WERI-Rb-1 (cell line): ENCODE measurements around the gene MEOX2.
A peak's percentile ranks its signal among the peaks of the same experiment; 100 is the strongest.

Source experiments
- DNase-seq: peaks from one replicate; pipeline ENCODE4 v3.0.0-alpha.2; 2020
- H3K27ac ChIP-seq: fragments of 250-450 bp; sonication (Bioruptor Pico); 2 replicates; pipeline ENCODE4 v1.5.1; 2020; ENCODE audit warnings: mild to moderate bottlenecking, moderate library complexity
- H3K27me3 ChIP-seq: fragments of 250-450 bp; sonication (Bioruptor Pico); 2 replicates; pipeline ENCODE4 v1.5.1; 2021; ENCODE audit warnings: mild to moderate bottlenecking, low read depth, moderate library complexity; ENCODE audit not compliant: insufficient read depth, severe bottlenecking
- H3K36me3 ChIP-seq: fragments of 250-450 bp; sonication (Bioruptor Pico); 2 replicates; pipeline ENCODE4 v1.5.1; 2020; ENCODE audit warnings: mild to moderate bottlenecking, moderate library complexity
- H3K4me3 ChIP-seq: 2 replicates; pipeline ENCODE4 v1.5.1; 2011; ENCODE audit warnings: low read depth, mild to moderate bottlenecking, control low read depth, low read length
- H3K9me3 ChIP-seq: fragments of 250-450 bp; sonication (Bioruptor Pico); 2 replicates; pipeline ENCODE4 v1.5.1; 2021; ENCODE audit warnings: mild to moderate bottlenecking, moderate library complexity; ENCODE audit not compliant: severe bottlenecking
- TF ChIP-seq, protein P1 (sequence below): IDR thresholded peaks from 2 replicates; pipeline ENCODE4 v1.5.1; 2011; ENCODE audit warnings: low read depth, mild to moderate bottlenecking, control low read depth, inconsistent platforms, low read length

Gene MEOX2

DNA sequence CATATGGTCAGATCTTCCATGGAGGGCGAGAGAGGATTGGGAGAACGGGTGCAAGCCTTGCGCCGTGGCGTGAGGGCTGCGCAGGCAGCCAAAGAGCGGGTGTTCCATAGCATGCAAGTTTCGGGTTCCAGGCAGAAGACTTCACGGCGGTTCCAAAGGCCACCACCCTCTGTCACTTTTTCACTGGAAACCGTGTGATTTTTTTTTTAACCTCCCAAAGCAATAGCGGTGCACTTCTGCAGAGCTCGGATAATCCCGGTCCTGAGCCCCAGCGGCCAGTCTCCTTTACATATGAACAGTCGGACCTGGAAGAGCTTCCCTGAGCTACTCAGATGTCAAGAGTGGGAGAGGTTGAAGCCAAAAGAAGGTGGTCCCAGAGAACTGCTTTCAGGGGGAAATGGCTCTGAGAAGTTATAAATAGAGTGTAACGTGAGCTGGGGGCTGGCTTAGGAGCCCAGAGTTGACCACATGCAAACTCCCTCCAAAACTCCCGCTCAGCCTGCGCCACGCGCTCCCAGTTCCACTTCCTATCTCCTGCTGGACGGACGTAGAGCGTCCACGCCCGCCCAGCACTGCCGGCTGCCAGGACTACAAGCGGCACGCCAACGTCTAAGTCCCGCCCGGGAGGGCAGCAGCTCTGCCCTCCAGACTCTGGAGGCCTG lies at the start of gene MEOX2:
Gene MEOX2, minus strand, starts transcription at position 389 of the 662 bp plus-strand sequence. Its CDS starts 281 bp downstream, at position 108.
- Histone ChIP-seq H3K36me3 (no peaks in the 10 kb centered on the region), H3K4me3 (peak within 1 kb of the TSS; percentile 47), H3K27me3 (peaks cover 24% of the 10 kb centered on the region), H3K27ac (no peak within 1 kb of the TSS), H3K9me3 (no peaks in the 10 kb centered on the region)
- DNase-seq: peak; percentile 37
- TF ChIP-seq, protein P1, sequence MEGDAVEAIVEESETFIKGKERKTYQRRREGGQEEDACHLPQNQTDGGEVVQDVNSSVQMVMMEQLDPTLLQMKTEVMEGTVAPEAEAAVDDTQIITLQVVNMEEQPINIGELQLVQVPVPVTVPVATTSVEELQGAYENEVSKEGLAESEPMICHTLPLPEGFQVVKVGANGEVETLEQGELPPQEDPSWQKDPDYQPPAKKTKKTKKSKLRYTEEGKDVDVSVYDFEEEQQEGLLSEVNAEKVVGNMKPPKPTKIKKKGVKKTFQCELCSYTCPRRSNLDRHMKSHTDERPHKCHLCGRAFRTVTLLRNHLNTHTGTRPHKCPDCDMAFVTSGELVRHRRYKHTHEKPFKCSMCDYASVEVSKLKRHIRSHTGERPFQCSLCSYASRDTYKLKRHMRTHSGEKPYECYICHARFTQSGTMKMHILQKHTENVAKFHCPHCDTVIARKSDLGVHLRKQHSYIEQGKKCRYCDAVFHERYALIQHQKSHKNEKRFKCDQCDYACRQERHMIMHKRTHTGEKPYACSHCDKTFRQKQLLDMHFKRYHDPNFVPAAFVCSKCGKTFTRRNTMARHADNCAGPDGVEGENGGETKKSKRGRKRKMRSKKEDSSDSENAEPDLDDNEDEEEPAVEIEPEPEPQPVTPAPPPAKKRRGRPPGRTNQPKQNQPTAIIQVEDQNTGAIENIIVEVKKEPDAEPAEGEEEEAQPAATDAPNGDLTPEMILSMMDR: no peak

DNA sequence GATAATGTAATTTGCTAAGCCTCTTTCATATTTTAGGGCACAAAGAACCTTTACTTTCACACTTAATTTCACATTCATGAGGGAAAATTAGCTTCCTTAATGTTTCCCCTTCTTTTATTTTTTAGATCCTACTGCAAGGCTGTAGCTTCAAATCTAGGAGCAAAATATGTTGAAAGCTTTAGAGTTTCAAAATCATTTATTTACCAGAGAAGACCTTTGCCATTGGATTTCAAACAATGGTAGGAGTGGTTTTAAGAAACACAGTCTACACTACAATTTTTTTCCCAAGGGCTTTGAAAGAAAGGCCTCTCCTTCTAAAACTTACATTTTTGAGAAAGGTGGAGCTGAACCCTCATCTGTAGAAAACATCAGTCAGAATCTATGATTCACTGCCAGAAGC lies 43.3 kb upstream of the MEOX2 start:
- DNase-seq: no peak
- Histone ChIP-seq H3K9me3 (no peaks in the 10 kb centered on the region), H3K4me3 (no peak overlapping the region), H3K36me3 (no peaks in the 10 kb centered on the region), H3K27ac (no peak overlapping the region), H3K27me3 (no peaks in the 10 kb centered on the region)
- TF ChIP-seq, protein P1: no peak

DNA sequence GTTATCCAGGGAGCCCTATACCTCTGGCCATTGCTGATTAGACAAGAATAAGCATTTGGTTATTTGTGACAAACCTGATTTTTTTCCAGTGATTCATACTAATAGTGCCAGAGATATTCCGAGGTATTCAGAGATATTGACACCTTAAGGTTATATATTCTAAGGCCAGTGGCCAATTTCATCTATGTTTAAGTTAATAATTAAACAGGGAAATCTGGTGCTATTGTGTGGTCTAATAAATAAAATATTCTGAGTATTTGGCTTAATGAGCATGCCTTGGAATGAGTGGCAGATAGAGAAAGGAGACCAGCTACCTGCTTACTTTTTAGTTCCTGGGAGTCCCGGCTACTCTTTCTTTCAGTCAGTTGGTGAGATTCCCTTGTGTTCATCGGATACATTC lies 38.6 kb upstream of the MEOX2 start:
- no peak overlapping the region for H3K4me3 ChIP-seq
- H3K27me3 ChIP-seq: no peaks in the 10 kb centered on the region
- H3K27ac ChIP-seq: no peak overlapping the region
- H3K9me3 ChIP-seq: no peaks in the 10 kb centered on the region
- no peak for DNase-seq
- H3K36me3 ChIP-seq: no peaks in the 10 kb centered on the region
- TF ChIP-seq, protein P1: no peak

DNA sequence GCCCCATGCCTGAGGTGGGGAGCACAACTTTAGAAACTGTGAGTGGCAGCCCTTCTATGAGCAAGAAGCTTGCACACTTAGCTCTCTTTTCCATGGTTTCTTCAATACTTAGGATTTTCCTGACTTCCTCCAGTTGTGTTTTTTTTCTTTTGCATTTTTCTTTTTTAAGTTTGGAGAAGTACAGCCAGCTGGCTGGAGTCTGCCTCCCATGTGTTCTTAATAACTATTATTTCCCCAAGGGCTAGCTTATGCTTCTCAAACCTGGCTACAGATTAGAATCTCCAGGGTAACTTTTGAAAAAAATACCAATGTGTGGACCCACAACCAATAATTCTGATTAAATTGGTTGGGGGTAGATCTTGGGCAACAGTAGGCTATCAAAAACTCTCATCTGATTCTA lies 37.4 kb upstream of the MEOX2 start:
- H3K4me3 ChIP-seq: no peak overlapping the region
- no peak overlapping the region for H3K27ac ChIP-seq
- no peaks in the 10 kb centered on the region for H3K27me3 ChIP-seq
- no peaks in the 10 kb centered on the region for H3K9me3 ChIP-seq
- no peak for DNase-seq
- no peaks in the 10 kb centered on the region for H3K36me3 ChIP-seq
- TF ChIP-seq, protein P1: no peak

DNA sequence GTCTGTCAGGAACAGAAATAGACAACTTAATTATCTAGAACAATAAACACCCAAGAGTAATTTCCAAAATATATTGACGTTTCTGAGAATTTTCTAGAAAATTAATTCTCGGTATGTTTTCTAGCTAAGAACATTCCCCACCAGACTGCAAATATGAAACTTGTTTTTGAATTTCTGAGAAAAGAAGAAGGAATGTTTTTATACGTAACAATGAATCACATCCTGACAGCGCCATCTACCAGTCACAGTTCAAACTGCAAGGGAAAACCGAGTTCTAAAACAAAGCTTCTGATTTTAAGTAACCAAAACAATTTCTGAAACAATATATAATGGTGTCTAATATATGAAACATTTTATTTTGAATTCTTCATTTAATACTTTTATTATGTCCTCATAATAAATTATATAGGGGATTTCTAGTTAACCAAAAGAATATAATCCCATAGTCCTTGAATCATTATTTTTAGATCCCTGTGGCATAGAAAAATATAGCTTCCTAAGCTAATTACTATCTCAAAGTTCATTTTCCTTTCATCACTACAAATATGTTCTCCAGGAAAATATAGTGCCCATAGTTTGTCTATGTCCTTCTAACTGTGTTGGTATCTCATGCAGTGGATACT lies 34.5 kb upstream of the MEOX2 start:
- TF ChIP-seq, protein P1: peak; percentile 53
- DNase-seq: peak; percentile 15
- H3K27me3 ChIP-seq: no peaks in the 10 kb centered on the region
- H3K9me3 ChIP-seq: no peaks in the 10 kb centered on the region
- H3K4me3 ChIP-seq: no peak overlapping the region
- no peaks in the 10 kb centered on the region for H3K36me3 ChIP-seq
- H3K27ac ChIP-seq: no peak overlapping the region
